H1 (cell line): ENCODE results near the gene LIMK1. TPM values are rescaled to one million over a fixed set of nuclear protein-coding genes. Genes with fewer than 3 reads are reported as not detected.

ENCODE experiments used
- CHD1 ChIP-seq: IDR thresholded peaks from 2 replicates; pipeline ENCODE4 v1.6.1; 2012; ENCODE audit warnings: low read depth, low read length, improper control_type of control experiment
- CREB1 ChIP-seq: IDR thresholded peaks from 2 replicates; pipeline ENCODE4 v1.6.1; 2012; ENCODE audit warnings: inconsistent platforms
- EGR1 ChIP-seq: IDR thresholded peaks from 2 replicates; pipeline ENCODE4 v1.6.1; 2011; ENCODE audit warnings: low read depth, low read length, borderline replicate concordance
- FOSL1 ChIP-seq: IDR thresholded peaks from 2 replicates; pipeline ENCODE4 v1.6.1; 2011; ENCODE audit warnings: mild to moderate bottlenecking, low read depth, low read length, moderate library complexity; ENCODE audit not compliant: insufficient read depth
- GTF2F1 ChIP-seq: IDR thresholded peaks from 2 replicates; pipeline ENCODE4 v1.6.1; 2012; ENCODE audit warnings: low read depth, low read length, improper control_type of control experiment, borderline replicate concordance
- MAFK ChIP-seq: IDR thresholded peaks from 2 replicates; pipeline ENCODE4 v1.6.1; 2012; ENCODE audit warnings: low read depth, mild to moderate bottlenecking, improper control_type of control experiment, low read length
- NANOG ChIP-seq: IDR thresholded peaks from 2 replicates; pipeline ENCODE4 v1.6.1; 2011; ENCODE audit warnings: low read length, low read depth, mild to moderate bottlenecking, inconsistent platforms; ENCODE audit not compliant: insufficient read depth, poor library complexity, severe bottlenecking
- SP1 ChIP-seq: IDR thresholded peaks from 2 replicates; pipeline ENCODE4 v1.6.1; 2011; ENCODE audit warnings: low read depth, low read length
- SRF ChIP-seq: IDR thresholded peaks from 2 replicates; pipeline ENCODE4 v1.6.1; 2011; ENCODE audit warnings: mild to moderate bottlenecking, low read depth, low read length, moderate library complexity
- TAF1 ChIP-seq: IDR thresholded peaks from 2 replicates; pipeline ENCODE4 v1.6.1; 2011; ENCODE audit warnings: mild to moderate bottlenecking, low read depth, low read length
- polyA plus RNA-seq, 7 experiments: library from polyadenylated mRNA; depleted of rRNA in 3 of 7; stranded (reverse) in 5 of 7; unstranded in 2 of 7; fragments of >200 nt in 5 of 7; fragments of 200-250 nt in 2 of 7; gene quantifications; 1 replicate in 5 of 7; 2 replicates in 1 of 7; 4 replicates in 1 of 7; pipeline versions ENCODE4 v1.2.1 to v1.2.3, GENCODE V29; 2011 to 2013; ENCODE audit warnings: missing spikeins in 2 of 7, mixed read lengths in 2 of 7
- total RNA-seq: library from RNA; stranded (reverse); fragmentation: NEBNext Ultra II Directional; extraction: Animal tissue kit (Norgen Biotek cat#: 25700); gene quantifications from 2 replicates; pipeline ENCODE4 v1.2.1, GENCODE V29; 2021

Gene LIMK1
- total and polyA plus RNA-seq, 2 of the 8 experiments (the other 6 are each of a cell fraction or from before 2014, with no cell fraction given) = 93.5 to 108 TPM

DNA sequence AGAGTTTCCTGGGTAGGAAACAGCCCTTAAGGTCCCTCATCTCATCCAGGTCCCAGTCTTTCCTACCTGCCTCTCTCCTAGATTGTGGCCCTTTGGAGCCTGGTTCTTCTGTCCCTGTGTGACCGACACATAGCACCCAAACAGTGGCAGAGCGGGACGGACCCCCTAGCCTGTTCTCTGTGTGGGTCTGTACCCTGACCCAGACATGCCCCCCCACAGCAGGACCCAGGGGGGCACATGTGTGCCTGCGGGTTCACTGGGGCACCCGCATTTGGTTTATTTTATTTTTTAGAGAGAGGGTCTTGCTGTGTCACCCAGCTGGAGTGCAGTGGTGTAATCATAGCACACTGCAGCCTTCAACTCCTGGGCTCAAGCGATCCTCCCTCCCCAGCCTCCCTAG lies 11.5 kb downstream of the LIMK1 start (continued):
- no peak for TF ChIP-seq TAF1
- TF ChIP-seq FOSL1 = no peak
- no peak for TF ChIP-seq NANOG
- TF ChIP-seq EGR1 = no peak
- no peak for TF ChIP-seq CHD1
- no peak for TF ChIP-seq MAFK
- TF ChIP-seq SRF = no peak
- TF ChIP-seq GTF2F1 = no peak
- no peak for TF ChIP-seq CREB1
- no peak for TF ChIP-seq SP1
